Hematopoietic multipotent progenitor cell treated with erythropoietin and hydrocortisone succinate and interleukin-3 and kit ligand, for 15 days (in vitro differentiated cells): Measurements from ENCODE around the gene PARVB.

Experiments
- DNase-seq: peaks from one replicate; pipeline ENCODE4 v3.0.0-alpha.2; 2015; ENCODE audit warnings: low spot score

PARVB gene, protein sequence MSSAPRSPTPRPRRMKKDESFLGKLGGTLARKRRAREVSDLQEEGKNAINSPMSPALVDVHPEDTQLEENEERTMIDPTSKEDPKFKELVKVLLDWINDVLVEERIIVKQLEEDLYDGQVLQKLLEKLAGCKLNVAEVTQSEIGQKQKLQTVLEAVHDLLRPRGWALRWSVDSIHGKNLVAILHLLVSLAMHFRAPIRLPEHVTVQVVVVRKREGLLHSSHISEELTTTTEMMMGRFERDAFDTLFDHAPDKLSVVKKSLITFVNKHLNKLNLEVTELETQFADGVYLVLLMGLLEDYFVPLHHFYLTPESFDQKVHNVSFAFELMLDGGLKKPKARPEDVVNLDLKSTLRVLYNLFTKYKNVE

GRCh38 chr22:44024288-44024921 is at the start of gene PARVB:
Gene PARVB (plus strand): TSS chr22:44024302. CDS start chr22:44024340, 38 bp downstream.
- DNase-seq: no peak

- DNase-seq: no peak
These were observed 49.1 kb upstream of the PARVB start for GRCh38 chr22:43975041-43975440.

GRCh38 chr22:43976861-43977795 is 47.0 kb upstream of the PARVB start:
- DNase-seq: no peak

GRCh38 chr22:43978558-43978957 is 45.5 kb upstream of the PARVB start:
- no peak for DNase-seq

DNA sequence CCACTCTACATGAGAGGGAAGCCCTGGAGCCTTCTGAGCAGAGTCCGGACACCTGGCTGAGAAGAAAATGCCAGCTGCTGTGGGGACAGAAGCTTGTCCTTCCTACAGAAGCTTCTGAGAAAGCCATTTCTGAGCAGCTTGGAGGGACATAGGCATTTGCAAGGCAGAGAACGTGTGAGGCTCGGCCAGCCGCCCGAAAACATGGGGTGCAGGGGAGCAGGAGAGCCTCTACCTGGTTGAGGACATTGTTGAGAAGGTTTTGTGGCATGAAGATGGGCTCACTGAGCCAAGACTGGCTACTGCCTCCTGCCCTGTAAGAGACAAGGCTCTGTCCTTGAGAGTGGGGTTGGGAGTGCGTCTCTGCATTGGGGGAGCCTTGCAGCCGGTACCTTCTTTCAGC is 43.5 kb upstream of the PARVB start:
- DNase-seq: no peak

- no peak for DNase-seq
These were observed 43.1 kb upstream of the PARVB start for GRCh38 chr22:43980996-43981395.

DNA sequence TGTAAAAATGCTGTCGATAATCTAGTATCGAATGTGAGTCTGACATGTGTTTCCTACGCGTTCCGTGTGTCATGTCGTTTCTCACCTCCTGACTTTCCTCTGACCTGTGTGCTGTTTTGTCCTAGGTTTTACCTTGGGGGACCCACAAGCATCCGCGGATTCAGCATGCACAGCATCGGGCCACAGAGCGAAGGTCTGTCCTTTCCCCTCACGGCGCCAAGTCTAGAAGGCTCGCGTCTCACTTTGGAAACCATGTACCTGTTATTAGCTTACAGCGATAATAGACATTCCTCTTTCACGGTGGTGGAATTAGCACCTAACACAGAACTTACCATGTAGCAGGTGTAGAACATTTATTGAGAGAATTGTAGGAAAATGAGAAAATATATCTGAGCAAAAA is 40.3 kb upstream of the PARVB start:
- no peak for DNase-seq

GRCh38 chr22:43985532-43985931 is 38.6 kb upstream of the PARVB start:
- DNase-seq: no peak

- no peak for DNase-seq
These were observed 35.8 kb upstream of the PARVB start for GRCh38 chr22:43988116-43988820.

DNA sequence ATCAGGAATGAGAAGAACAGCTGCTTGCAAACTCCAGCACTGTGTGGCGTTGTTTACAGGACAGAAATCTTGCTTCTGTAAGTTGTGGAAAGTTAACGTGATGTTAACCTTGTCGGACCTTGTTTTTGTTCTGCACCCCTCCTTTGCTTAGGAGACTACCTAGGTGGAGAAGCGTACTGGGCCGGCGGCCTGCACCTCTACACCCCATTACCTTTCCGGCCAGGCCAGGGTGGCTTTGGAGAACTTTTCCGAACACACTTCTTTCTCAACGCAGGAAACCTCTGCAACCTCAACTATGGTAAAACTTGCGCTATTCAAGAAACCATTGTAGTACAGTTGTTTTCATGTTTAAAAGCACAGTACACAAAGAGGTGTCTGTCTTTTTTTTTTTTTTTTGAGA is 35.1 kb upstream of the PARVB start:
- DNase-seq: no peak

DNA sequence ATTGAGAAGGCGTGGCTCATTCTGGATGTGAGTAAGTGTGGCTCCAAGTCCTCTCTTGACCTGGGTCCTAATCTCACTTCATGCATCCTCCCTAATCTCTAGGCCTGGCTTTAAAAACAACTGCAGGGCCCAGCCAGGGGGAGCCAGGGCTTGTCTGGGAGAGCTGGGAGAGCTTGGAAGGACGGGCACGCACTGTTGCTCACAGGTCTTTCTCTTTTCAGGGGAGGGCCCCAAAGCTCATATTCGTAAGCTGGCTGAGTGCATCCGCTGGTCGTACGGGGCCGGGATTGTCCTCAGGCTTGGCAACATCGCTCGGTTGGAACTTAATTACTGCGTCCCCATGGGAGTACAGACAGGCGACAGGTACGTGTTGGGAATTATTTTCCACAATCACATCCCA is 34.1 kb upstream of the PARVB start:
- DNase-seq: peak; percentile 15

- no peak for DNase-seq
These were observed 32.6 kb upstream of the PARVB start for GRCh38 chr22:43991316-43992020.

DNA sequence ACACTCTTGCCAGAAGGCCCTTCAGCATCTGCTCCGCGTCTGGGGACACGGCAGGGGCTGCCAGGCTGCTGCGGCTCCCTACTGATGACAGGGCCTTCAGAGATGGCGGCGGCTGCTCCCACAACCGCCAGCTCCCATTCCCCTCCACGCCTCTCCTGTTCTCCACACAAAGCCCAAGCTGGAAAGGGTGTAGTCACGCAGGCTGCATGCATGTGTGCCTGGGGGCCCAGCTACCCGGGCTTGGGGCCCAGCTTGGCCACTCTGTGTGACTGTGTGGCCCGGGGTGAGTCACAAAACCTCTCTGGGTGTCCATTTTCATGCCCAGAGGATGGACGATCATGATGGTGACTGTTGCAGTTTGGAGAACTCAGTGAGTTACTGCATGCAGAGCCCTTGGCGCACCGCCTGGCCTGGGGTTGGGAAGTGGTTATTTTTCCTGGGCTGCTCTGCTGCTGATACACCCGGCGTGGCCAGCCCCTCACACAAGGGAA is 31.7 kb upstream of the PARVB start:
- DNase-seq: no peak

- DNase-seq: peak; percentile 77
These were observed 30.9 kb upstream of the PARVB start for GRCh38 chr22:43993072-43993760.

DNA sequence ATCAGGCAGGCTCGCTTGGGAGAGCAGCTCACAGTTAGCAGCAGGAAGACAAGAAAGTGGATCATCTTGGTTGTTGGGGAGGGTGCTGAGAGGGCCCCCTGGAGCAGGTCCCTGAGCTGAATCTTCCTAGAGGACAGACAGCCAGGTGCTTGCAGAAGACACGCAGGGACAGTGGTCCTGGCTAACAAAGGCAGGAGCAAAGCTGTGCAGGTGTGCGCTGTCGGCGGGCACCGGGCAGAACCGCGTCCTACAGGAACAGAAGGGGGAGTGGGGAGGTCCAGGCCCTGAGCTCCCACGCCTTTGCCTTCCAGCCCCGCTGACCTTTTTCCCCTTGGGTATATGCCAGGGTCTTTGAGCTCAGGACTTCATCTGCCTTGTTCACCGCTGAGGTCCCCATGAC is 30.1 kb upstream of the PARVB start:
- DNase-seq: no peak

- DNase-seq: no peak
These were observed 29.7 kb upstream of the PARVB start for GRCh38 chr22:43994416-43994815.

GRCh38 chr22:43995057-43995685 is 28.9 kb upstream of the PARVB start:
- no peak for DNase-seq

GRCh38 chr22:43995798-43996169 is 28.3 kb upstream of the PARVB start:
- no peak for DNase-seq

GRCh38 chr22:43996170-43996980 is 27.7 kb upstream of the PARVB start:
- DNase-seq: no peak

DNA sequence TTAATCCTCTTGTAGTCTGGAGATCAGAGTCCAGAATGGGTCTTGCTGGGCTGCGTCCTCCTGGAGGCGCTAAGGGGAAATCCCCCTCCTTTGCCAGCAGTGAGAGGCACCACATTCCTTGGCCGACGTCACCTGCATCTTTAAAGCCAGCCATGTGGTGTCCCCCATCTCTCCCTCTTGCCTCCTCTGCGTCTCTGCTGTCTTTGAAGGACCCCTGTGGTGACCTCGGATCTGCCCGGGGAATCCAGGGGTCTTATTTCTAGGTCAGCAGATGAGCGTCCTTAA is 27.2 kb upstream of the PARVB start:
- DNase-seq: no peak
